ENCODE results near the gene C19orf38. TPM values are rescaled to one million over a fixed set of nuclear protein-coding genes. Genes with fewer than 3 reads are reported as not detected.

Gene C19orf38
- total and polyA plus RNA-seq, 3 donors from 2014 or later = 17.4 to 21.0 (median 19.3) TPM

- H3K36me3 ChIP-seq (ENCODE audit: low read depth, missing control alignments) = no peaks in the 10 kb centered on the region
Measured at GRCh38 chr19:10805065-10805757, 43.0 kb upstream of the C19orf38 start.

GRCh38 chr19:10805758-10806247 lies 42.4 kb upstream of the C19orf38 start:
- intact Hi-C loops (cut with DNase I; ENCODE audit: low total_unique reads) = no loop called here
- H3K36me3 ChIP-seq (ENCODE audit: low read depth, missing control alignments) = no peaks in the 10 kb centered on the region
- TF ChIP-seq POLR2A (IDR thresholded peaks at IDR 0.05) = no peak
- no peak for TF ChIP-seq CTCF (IDR thresholded peaks at IDR 0.05)
- no peaks in the 10 kb centered on the region for H3K9me3 ChIP-seq
- H3K4me1 ChIP-seq = peaks cover 11% of the 10 kb centered on the region
- 83 to 85% methylated on average over 6 to 11 of the region's 11 CpGs for WGBS, 2 donors
- H3K27ac ChIP-seq = no peak overlapping the region
- no peaks in the 10 kb centered on the region for H3K27me3 ChIP-seq
- no peak overlapping the region for H3K4me3 ChIP-seq
- no peak for DNase-seq

More at GRCh38 chr19:10805065-10805757, 43.0 kb upstream of the C19orf38 start:
- intact Hi-C loops (cut with DNase I; ENCODE audit: low total_unique reads) = no loop called here
- TF ChIP-seq POLR2A (IDR thresholded peaks at IDR 0.05) (no peak), CTCF (IDR thresholded peaks at IDR 0.05) (no peak)
- H3K27ac ChIP-seq = no peak overlapping the region
- no peak overlapping the region for H3K4me3 ChIP-seq
- no peaks in the 10 kb centered on the region for H3K9me3 ChIP-seq
- 90 to 91% methylated on average over 9 to 11 of the region's 11 CpGs for WGBS, 2 donors
- DNase-seq = no peak
- no peaks in the 10 kb centered on the region for H3K27me3 ChIP-seq
- H3K4me1 ChIP-seq = peaks cover 17% of the 10 kb centered on the region

GRCh38 chr19:10808937-10809649 lies 39.1 kb upstream of the C19orf38 start:
- Histone ChIP-seq H3K9me3 (no peaks in the 10 kb centered on the region), H3K27ac (no peak overlapping the region), H3K36me3 (ENCODE audit: low read depth, missing control alignments) (no peaks in the 10 kb centered on the region), H3K4me1 (no peaks in the 10 kb centered on the region), H3K27me3 (no peaks in the 10 kb centered on the region), H3K4me3 (no peak overlapping the region)
- intact Hi-C loops (cut with DNase I; ENCODE audit: low total_unique reads) = no loop called here
- TF ChIP-seq CTCF (IDR thresholded peaks at IDR 0.05) (no peak), POLR2A (IDR thresholded peaks at IDR 0.05) (no peak)
- 81 to 89% methylated on average over 10 of the region's 10 CpGs for WGBS, 2 donors
- no peak for DNase-seq

- H3K4me3 ChIP-seq = no peak overlapping the region
- WGBS, 2 donors = 72 to 83% methylated on average over 5 to 13 of the region's 15 CpGs
- H3K9me3 ChIP-seq = no peaks in the 10 kb centered on the region
- no peaks in the 10 kb centered on the region for H3K27me3 ChIP-seq
- H3K4me1 ChIP-seq = no peaks in the 10 kb centered on the region
- H3K27ac ChIP-seq = no peak overlapping the region
- H3K36me3 ChIP-seq (ENCODE audit: low read depth, missing control alignments) = no peaks in the 10 kb centered on the region
- TF ChIP-seq POLR2A (IDR thresholded peaks at IDR 0.05) (no peak), CTCF (IDR thresholded peaks at IDR 0.05) (no peak)
- intact Hi-C loops (cut with DNase I; ENCODE audit: low total_unique reads) = no loop called here
- no peak for DNase-seq
Measured at GRCh38 chr19:10809651-10810285, 38.4 kb upstream of the C19orf38 start.

Data from testis (tissue), 3 donors.